Midbrain (tissue), 1 donor: ENCODE measurements around the gene TUBA8.
"Not testable (repeated sequence)": the region's sequence is repeated elsewhere in the genome, so short reads cannot be mapped to it uniquely, and the experiment has no call there.

ENCODE experiments used
- DNase-seq: peaks from one replicate; lab custom pipeline; 2025; lab: John Stamatoyannopoulos, UW

TUBA8 gene

GRCh38 chr22:18130699-18131429, 20.3 kb downstream of the TUBA8 start:
- no peak for DNase-seq

- DNase-seq = no peak
Observed at GRCh38 chr22:18133452-18133851, 22.8 kb downstream of the TUBA8 start.

- DNase-seq = no peak
Observed at GRCh38 chr22:18136563-18137320, 26.1 kb downstream of the TUBA8 start.

- not testable (repeated sequence) for DNase-seq
Observed at GRCh38 chr22:18141004-18141403, 30.4 kb downstream of the TUBA8 start.

- no peak for DNase-seq
Observed at GRCh38 chr22:18144105-18144504, 33.5 kb downstream of the TUBA8 start.

- no peak for DNase-seq
Observed at GRCh38 chr22:18145676-18146388, 35.2 kb downstream of the TUBA8 start.

- no peak for DNase-seq
Observed at GRCh38 chr22:18146389-18146753, 35.8 kb downstream of the TUBA8 start.

GRCh38 chr22:18147791-18148190, 37.2 kb downstream of the TUBA8 start:
- no peak for DNase-seq

GRCh38 chr22:18148293-18148965, 37.8 kb downstream of the TUBA8 start:
- DNase-seq = no peak

GRCh38 chr22:18152519-18152918, 41.9 kb downstream of the TUBA8 start:
- no peak for DNase-seq

GRCh38 chr22:18154821-18155390, 44.3 kb downstream of the TUBA8 start:
- no peak for DNase-seq

- DNase-seq = not testable (repeated sequence)
Observed at GRCh38 chr22:18155546-18155945, 44.9 kb downstream of the TUBA8 start.

GRCh38 chr22:18156878-18157713, 46.5 kb downstream of the TUBA8 start:
- peak; percentile 55 for DNase-seq

GRCh38 chr22:18157714-18158028, 47.1 kb downstream of the TUBA8 start:
- DNase-seq = no peak

GRCh38 chr22:18160641-18161040, 50.0 kb downstream of the TUBA8 start:
- DNase-seq = not testable (repeated sequence)

- DNase-seq = not testable (repeated sequence)
Observed at GRCh38 chr22:18163843-18164242, 53.2 kb downstream of the TUBA8 start.

- not testable (repeated sequence) for DNase-seq
Observed at GRCh38 chr22:18164584-18164983, 54.0 kb downstream of the TUBA8 start.

- not testable (repeated sequence) for DNase-seq
Observed at GRCh38 chr22:18165356-18165755, 54.7 kb downstream of the TUBA8 start.

- not testable (repeated sequence) for DNase-seq
Observed at GRCh38 chr22:18170284-18170683, 59.7 kb downstream of the TUBA8 start.

GRCh38 chr22:18172203-18172602, 61.6 kb downstream of the TUBA8 start:
- not testable (repeated sequence) for DNase-seq

GRCh38 chr22:18172776-18173175, 62.2 kb downstream of the TUBA8 start:
- not testable (repeated sequence) for DNase-seq
